Hepatocyte (in vitro differentiated cells): Measurements from ENCODE around the gene ABI1.

ENCODE experiments used
- EZH2 ChIP-seq: fragments of 200-600 bp; sonication (generic); IDR thresholded peaks from 2 replicates; pipeline ENCODE4 v1.6.1; 2016; ENCODE audit warnings: antibody characterized with exemption, mild to moderate bottlenecking, borderline replicate concordance
- EZH2phosphoT487 ChIP-seq: fragments of 200-600 bp; sonication (generic); IDR thresholded peaks from one replicate; pipeline ENCODE4 v1.6.1; 2018; ENCODE audit warnings: antibody characterized with exemption, mild to moderate bottlenecking, low read depth, moderate library complexity; ENCODE audit not compliant: unreplicated experiment, severe bottlenecking
- TF ChIP-seq, protein P1 (sequence below): fragments of 200-600 bp; sonication (generic); IDR thresholded peaks from 2 replicates; pipeline ENCODE4 v1.5.1; 2016; ENCODE audit warnings: antibody characterized with exemption, mild to moderate bottlenecking; ENCODE audit not compliant: poor library complexity

DNA sequence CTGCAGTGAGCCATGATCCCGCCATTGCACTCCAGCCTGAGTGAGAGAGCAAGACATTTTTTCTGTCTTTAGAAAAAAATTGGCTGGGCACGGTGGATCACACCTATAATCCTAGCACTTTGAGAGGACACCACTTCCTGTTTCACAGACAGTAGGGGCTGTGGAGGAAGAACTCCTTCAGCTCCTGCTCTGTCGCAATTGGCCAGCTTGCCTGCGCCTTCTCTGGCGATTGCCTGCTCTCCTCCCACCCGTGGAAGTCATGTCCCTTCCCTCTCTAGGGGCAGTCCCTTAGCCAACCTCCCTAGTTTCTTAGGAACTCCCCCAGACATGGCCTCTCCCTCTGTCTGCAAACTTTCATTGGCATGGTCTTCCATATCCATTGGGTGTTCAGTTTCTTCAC, 154.6 kb downstream of the ABI1 start:
- TF ChIP-seq, protein P1, sequence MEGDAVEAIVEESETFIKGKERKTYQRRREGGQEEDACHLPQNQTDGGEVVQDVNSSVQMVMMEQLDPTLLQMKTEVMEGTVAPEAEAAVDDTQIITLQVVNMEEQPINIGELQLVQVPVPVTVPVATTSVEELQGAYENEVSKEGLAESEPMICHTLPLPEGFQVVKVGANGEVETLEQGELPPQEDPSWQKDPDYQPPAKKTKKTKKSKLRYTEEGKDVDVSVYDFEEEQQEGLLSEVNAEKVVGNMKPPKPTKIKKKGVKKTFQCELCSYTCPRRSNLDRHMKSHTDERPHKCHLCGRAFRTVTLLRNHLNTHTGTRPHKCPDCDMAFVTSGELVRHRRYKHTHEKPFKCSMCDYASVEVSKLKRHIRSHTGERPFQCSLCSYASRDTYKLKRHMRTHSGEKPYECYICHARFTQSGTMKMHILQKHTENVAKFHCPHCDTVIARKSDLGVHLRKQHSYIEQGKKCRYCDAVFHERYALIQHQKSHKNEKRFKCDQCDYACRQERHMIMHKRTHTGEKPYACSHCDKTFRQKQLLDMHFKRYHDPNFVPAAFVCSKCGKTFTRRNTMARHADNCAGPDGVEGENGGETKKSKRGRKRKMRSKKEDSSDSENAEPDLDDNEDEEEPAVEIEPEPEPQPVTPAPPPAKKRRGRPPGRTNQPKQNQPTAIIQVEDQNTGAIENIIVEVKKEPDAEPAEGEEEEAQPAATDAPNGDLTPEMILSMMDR: no peak
- TF ChIP-seq EZH2 (no peak), EZH2phosphoT487 (no peak)
